GM13977 (cell line): ENCODE data around the gene HIPK2.
A peak's percentile ranks its signal among the peaks of the same experiment; 100 is the strongest.

Source experiments
- DNase-seq: peaks from one replicate; pipeline ENCODE4 v3.0.0; 2012; ENCODE audit warnings: low spot score
- in situ Hi-C: fragments of 300-500 bp; cut with MboI; formaldehyde crosslinking; loops from one replicate; pipeline ENCODE4 v1.12.0; 2022; ENCODE audit warnings: low sequenced_read_pairs, low pct_unique_long_range_greater_than_20kb, mixed read lengths, inconsistent platforms; ENCODE audit not compliant: unreplicated experiment
- TF ChIP-seq, protein P1 (sequence below): IDR thresholded peaks from 2 replicates; pipeline ENCODE4 v1.5.1; 2012; ENCODE audit warnings: mild to moderate bottlenecking, control low read depth; ENCODE audit not compliant: insufficient read depth; ENCODE audit errors: extremely low read depth, missing control alignments

The HIPK2 gene

DNA sequence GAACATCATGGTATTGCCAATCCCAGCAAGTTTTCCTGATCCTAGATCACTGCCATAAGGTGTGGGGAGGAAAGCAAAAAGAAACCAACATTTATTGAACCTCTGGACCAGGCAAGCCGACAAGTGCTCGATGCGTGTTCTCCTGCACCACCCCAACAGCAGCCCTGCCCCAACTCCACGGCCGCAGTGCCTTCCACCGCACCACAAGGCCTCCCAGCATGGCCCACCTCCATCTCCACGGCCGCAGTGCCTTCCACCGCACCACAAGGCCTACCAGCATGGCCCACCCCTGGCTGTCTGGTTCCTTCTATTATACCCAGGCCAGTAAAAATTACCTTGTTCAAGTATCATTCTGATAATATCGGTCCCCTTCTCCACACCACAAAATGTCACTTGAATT, 8.7 kb downstream of the HIPK2 start:
- TF ChIP-seq, protein P1, sequence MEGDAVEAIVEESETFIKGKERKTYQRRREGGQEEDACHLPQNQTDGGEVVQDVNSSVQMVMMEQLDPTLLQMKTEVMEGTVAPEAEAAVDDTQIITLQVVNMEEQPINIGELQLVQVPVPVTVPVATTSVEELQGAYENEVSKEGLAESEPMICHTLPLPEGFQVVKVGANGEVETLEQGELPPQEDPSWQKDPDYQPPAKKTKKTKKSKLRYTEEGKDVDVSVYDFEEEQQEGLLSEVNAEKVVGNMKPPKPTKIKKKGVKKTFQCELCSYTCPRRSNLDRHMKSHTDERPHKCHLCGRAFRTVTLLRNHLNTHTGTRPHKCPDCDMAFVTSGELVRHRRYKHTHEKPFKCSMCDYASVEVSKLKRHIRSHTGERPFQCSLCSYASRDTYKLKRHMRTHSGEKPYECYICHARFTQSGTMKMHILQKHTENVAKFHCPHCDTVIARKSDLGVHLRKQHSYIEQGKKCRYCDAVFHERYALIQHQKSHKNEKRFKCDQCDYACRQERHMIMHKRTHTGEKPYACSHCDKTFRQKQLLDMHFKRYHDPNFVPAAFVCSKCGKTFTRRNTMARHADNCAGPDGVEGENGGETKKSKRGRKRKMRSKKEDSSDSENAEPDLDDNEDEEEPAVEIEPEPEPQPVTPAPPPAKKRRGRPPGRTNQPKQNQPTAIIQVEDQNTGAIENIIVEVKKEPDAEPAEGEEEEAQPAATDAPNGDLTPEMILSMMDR = no peak
- in situ Hi-C loops = loop anchor here (10.0 kb wide), 1 partner anchor 124 kb away; no protein-coding TSS in a partner anchor
- no peak for DNase-seq

DNA sequence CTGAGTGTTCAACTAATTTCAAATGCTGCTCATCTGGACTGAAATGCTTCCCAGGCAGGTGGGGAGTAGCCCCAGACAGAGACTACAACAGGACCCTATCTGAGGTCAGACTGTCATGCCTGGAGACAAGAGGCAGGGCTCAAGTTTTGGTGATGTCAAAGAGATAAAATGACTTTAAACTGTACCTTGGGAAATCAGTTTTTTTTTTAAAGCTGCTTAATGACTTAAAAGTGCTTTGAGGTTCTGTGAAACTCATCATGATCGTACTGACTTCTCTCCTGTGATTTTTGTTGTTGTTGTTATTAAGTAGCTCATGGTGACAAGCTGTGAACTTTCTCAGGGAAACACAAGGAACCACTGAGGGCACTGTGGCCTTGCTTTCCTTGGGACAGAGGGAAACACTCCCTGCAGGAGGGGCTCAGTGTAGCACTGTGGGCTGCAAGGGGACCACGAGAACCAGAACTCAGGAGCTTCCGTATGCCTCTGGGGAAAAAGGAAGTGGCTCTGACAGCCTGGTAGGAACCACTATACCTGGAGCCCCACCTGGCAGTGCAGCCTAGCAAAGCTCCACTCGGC, 9.5 kb downstream of the HIPK2 start:
- in situ Hi-C loops = loop anchor here (10.0 kb wide), 1 partner anchor 124 kb away; no protein-coding TSS in a partner anchor
- no peak for DNase-seq
- TF ChIP-seq, protein P1 = no peak

DNA sequence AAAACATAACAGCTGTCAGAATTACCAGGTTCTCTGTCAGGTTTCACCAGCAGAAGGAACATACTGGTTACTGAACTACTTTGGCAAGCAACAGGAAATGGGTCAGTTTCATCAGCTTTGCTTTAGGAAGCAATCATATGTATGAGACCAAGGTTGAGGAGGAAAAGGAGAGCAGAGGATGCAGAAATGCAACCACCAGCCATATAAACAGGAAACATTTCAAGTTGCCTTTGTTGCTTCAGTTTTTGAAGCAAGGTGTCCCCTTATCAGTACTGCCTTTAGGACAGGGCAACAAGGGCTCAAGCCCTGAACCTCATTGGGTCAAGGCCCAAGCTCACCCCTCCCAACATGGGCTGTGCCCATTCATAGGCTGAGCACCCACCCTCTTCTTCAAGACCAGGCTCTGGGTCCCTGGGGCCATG, 10.2 kb downstream of the HIPK2 start:
- DNase-seq = peak; percentile 39
- in situ Hi-C loops = loop anchor here (10.0 kb wide), 1 partner anchor 123 kb away; no protein-coding TSS in a partner anchor
- TF ChIP-seq, protein P1 = no peak

DNA sequence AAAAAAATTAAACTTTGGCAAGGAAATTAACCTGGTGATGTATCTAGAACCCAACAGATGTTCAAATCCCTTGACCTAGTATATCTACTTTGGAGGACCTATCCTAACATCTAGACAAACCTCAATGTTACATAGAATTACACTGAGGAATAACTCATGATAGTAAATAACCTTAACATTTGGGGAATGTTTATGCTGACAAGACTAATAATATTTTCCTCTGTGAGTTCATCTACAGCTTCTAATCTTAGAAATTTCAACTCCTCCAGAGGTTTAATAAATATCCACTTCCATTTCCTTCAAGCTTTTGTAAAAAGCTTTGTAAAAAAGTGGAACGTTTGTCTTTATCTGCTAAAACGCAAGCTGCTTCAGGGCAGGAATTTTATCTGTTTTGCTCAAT, 12.7 kb downstream of the HIPK2 start:
- TF ChIP-seq, protein P1 = no peak
- no peak for DNase-seq
- in situ Hi-C loops = loop anchor here (10.0 kb wide), 1 partner anchor 120 kb away; no protein-coding TSS in a partner anchor

DNA sequence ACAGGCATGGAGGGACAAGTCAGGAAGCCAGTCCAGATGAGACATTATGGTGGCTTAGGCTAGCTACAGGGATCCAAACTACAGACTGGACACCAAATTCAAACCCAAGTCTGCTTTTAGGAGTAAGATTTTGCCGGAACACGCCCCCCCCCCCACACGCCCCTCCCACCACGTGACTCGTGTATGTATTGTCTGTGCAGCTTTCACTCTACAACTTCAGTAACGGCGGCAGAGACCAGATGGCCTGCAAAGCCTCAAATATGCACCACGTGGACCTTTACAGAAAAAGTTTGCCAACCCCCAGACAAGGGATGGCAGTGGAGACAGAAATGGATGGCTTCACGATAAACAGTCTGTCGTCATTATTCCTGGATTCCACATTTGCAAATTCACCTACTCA, 14.5 kb downstream of the HIPK2 start:
- TF ChIP-seq, protein P1 = no peak
- in situ Hi-C loops = loop anchor here (10.0 kb wide), 1 partner anchor 119 kb away; no protein-coding TSS in a partner anchor

DNA sequence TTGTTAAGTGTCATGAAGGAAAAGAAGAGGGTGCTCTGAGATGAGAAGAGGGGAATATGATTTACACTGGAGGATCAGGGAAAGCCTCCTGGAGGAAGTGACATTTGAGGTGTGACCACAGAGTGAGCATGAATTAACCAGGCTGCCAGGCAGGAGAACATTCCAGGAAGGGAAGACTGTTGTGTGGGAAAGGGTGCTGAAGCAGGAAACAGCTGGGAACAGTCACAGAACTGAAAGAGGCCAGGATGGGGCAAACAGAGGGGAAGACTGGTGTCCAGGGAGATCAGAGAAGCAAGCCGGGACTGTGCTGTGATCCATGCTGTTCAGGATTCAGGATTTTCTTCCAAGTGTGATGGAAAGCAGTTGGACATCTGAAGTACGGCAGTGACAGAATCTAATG, 14.9 kb downstream of the HIPK2 start:
- in situ Hi-C loops = loop anchor here (10.0 kb wide), 1 partner anchor 118 kb away; no protein-coding TSS in a partner anchor
- DNase-seq = no peak
- TF ChIP-seq, protein P1 = no peak

More for the DNA sequence above, 14.5 kb downstream of the HIPK2 start:
- no peak for DNase-seq
